ENCODE data around the gene CLSTN1. TPM values are rescaled to one million over a fixed set of nuclear protein-coding genes. Genes with fewer than 3 reads are reported as not detected.

CLSTN1 gene
- total RNA-seq, 1 donor from 2014 or later: 84.8 TPM

GRCh38 chr1:9703165-9703509 is 120.6 kb downstream of the CLSTN1 start:
- peaks cover 3% of the 10 kb centered on the region for H3K4me1 Mint-ChIP-seq (ENCODE audit: unreplicated experiment)
- DNase-seq (ENCODE audit: low spot score): no peak
- H3K27me3 Mint-ChIP-seq (ENCODE audit: unreplicated experiment): peaks cover 1% of the 10 kb centered on the region
- no peak overlapping the region for H3K4me3 Mint-ChIP-seq (ENCODE audit: unreplicated experiment)
- H3K27ac Mint-ChIP-seq (ENCODE audit: unreplicated experiment): no peak overlapping the region
- TF ChIP-seq CTCF (IDR thresholded peaks at IDR 0.05; ENCODE audit: unreplicated experiment): no peak
- H3K36me3 Mint-ChIP-seq (ENCODE audit: low read depth, unreplicated experiment): peaks cover 13% of the 10 kb centered on the region
- peaks cover 4% of the 10 kb centered on the region for H3K9me3 Mint-ChIP-seq (ENCODE audit: unreplicated experiment)

- Mint-ChIP-seq H3K9me3 (ENCODE audit: unreplicated experiment) (peaks cover 4% of the 10 kb centered on the region), H3K27me3 (ENCODE audit: unreplicated experiment) (peaks cover 1% of the 10 kb centered on the region), H3K4me1 (ENCODE audit: unreplicated experiment) (peaks cover 3% of the 10 kb centered on the region), H3K36me3 (ENCODE audit: low read depth, unreplicated experiment) (peaks cover 13% of the 10 kb centered on the region), H3K27ac (ENCODE audit: unreplicated experiment) (no peak overlapping the region), H3K4me3 (ENCODE audit: unreplicated experiment) (no peak overlapping the region)
- no peak for DNase-seq (ENCODE audit: low spot score)
- no peak for TF ChIP-seq CTCF (IDR thresholded peaks at IDR 0.05; ENCODE audit: unreplicated experiment)
Measured at GRCh38 chr1:9701665-9702064, 122.1 kb downstream of the CLSTN1 start.

GRCh38 chr1:9700340-9700739 is 123.4 kb downstream of the CLSTN1 start:
- H3K4me3 Mint-ChIP-seq (ENCODE audit: unreplicated experiment): no peak overlapping the region
- H3K27ac Mint-ChIP-seq (ENCODE audit: unreplicated experiment): no peak overlapping the region
- peaks cover 13% of the 10 kb centered on the region for H3K36me3 Mint-ChIP-seq (ENCODE audit: low read depth, unreplicated experiment)
- H3K27me3 Mint-ChIP-seq (ENCODE audit: unreplicated experiment): peaks cover 1% of the 10 kb centered on the region
- TF ChIP-seq CTCF (IDR thresholded peaks at IDR 0.05; ENCODE audit: unreplicated experiment): no peak
- no peak for DNase-seq (ENCODE audit: low spot score)
- H3K4me1 Mint-ChIP-seq (ENCODE audit: unreplicated experiment): peaks cover 3% of the 10 kb centered on the region
- H3K9me3 Mint-ChIP-seq (ENCODE audit: unreplicated experiment): peaks cover 4% of the 10 kb centered on the region

GRCh38 chr1:9699361-9699760 is 124.4 kb downstream of the CLSTN1 start:
- no peak overlapping the region for H3K27ac Mint-ChIP-seq (ENCODE audit: unreplicated experiment)

GRCh38 chr1:9696793-9697192 is 127.0 kb downstream of the CLSTN1 start:
- Mint-ChIP-seq H3K36me3 (ENCODE audit: low read depth, unreplicated experiment) (peaks cover 3% of the 10 kb centered on the region), H3K27me3 (ENCODE audit: unreplicated experiment) (peaks cover 1% of the 10 kb centered on the region), H3K27ac (ENCODE audit: unreplicated experiment) (no peak overlapping the region), H3K4me3 (ENCODE audit: unreplicated experiment) (no peak overlapping the region), H3K9me3 (ENCODE audit: unreplicated experiment) (no peaks in the 10 kb centered on the region), H3K4me1 (ENCODE audit: unreplicated experiment) (peaks cover 3% of the 10 kb centered on the region)
- no peak for TF ChIP-seq CTCF (IDR thresholded peaks at IDR 0.05; ENCODE audit: unreplicated experiment)
- no peak for DNase-seq (ENCODE audit: low spot score)

More at GRCh38 chr1:9699361-9699760, 124.4 kb downstream of the CLSTN1 start:
- H3K4me1 Mint-ChIP-seq (ENCODE audit: unreplicated experiment): peaks cover 3% of the 10 kb centered on the region
- DNase-seq (ENCODE audit: low spot score): no peak
- no peak overlapping the region for H3K4me3 Mint-ChIP-seq (ENCODE audit: unreplicated experiment)
- peaks cover 1% of the 10 kb centered on the region for H3K27me3 Mint-ChIP-seq (ENCODE audit: unreplicated experiment)
- H3K36me3 Mint-ChIP-seq (ENCODE audit: low read depth, unreplicated experiment): peaks cover 13% of the 10 kb centered on the region
- H3K9me3 Mint-ChIP-seq (ENCODE audit: unreplicated experiment): peaks cover 4% of the 10 kb centered on the region
- TF ChIP-seq CTCF (IDR thresholded peaks at IDR 0.05; ENCODE audit: unreplicated experiment): no peak

Data from endothelial cell (in vitro differentiated cells).